ENCODE results near the gene CD3G.

GRCh38 chr11:118398791-118399559 lies 54.8 kb downstream of the CD3G start:
- TF ChIP-seq CTCF (IDR thresholded peaks at IDR 0.05) (no peak), ZFX (IDR thresholded peaks at IDR 0.05; ENCODE audit: borderline replicate concordance) (no peak)
